OCI-LY1 (cell line): ENCODE measurements around the gene NUDC.
A peak's percentile ranks its signal among the peaks of the same experiment; 100 is the strongest.

ENCODE experiments used
- H2AFZ ChIP-seq: fragments of 200-600 bp; sonication (generic), shearing (Covaris generic); 2 replicates; pipeline ENCODE4 v1.6.0; 2014; ENCODE audit warnings: antibody characterized with exemption, mild to moderate bottlenecking, low read length
- H3F3A ChIP-seq: fragments of 200-600 bp; sonication (generic), shearing (Covaris generic); 2 replicates; pipeline ENCODE4 v1.6.0; 2014; ENCODE audit warnings: mild to moderate bottlenecking, antibody characterized with exemption, low read length, moderate library complexity; ENCODE audit not compliant: insufficient read depth
- H3K27ac ChIP-seq: fragments of 200-600 bp; sonication (generic); 2 replicates; pipeline ENCODE4 v1.5.1; 2014; ENCODE audit warnings: low read length, mixed run types, mild to moderate bottlenecking, low read depth; ENCODE audit not compliant: poor library complexity, severe bottlenecking
- H3K27me3 ChIP-seq: fragments of 200-600 bp; sonication (generic); 2 replicates; pipeline ENCODE4 v1.6.0; 2014; ENCODE audit warnings: antibody characterized with exemption, mild to moderate bottlenecking, low read length, moderate library complexity; ENCODE audit not compliant: insufficient read depth
- H3K36me3 ChIP-seq: fragments of 200-600 bp; sonication (generic); 2 replicates; pipeline ENCODE4 v1.6.1; 2014; ENCODE audit warnings: mild to moderate bottlenecking, antibody characterized with exemption, low read length, moderate library complexity, mixed read lengths; ENCODE audit not compliant: insufficient read depth
- H3K4me1 ChIP-seq: fragments of 200-600 bp; sonication (generic); 2 replicates; pipeline ENCODE4 v1.5.1; 2014; ENCODE audit warnings: mild to moderate bottlenecking, low read length, moderate library complexity; ENCODE audit not compliant: insufficient read depth, severe bottlenecking
- H3K4me2 ChIP-seq: fragments of 200-600 bp; sonication (generic), shearing (Covaris generic); 2 replicates; pipeline ENCODE4 v1.6.1; 2014; ENCODE audit warnings: low read length
- H3K4me3 ChIP-seq: fragments of 200-600 bp; sonication (generic); 2 replicates; pipeline ENCODE4 v1.5.1; 2014; ENCODE audit warnings: low read length, low read depth, mild to moderate bottlenecking, mixed read lengths; ENCODE audit not compliant: poor library complexity, severe bottlenecking
- H3K79me2 ChIP-seq: fragments of 200-600 bp; shearing (Covaris generic); 2 replicates; pipeline ENCODE4 v1.6.1; 2016; ENCODE audit warnings: mixed run types, low read length, mixed read lengths; ENCODE audit not compliant: insufficient read depth
- H3K9ac ChIP-seq: fragments of 200-600 bp; sonication (generic), shearing (Covaris generic); 2 replicates; pipeline ENCODE4 v1.6.1; 2014; ENCODE audit warnings: mild to moderate bottlenecking, low read length, mixed read lengths
- H3K9me2 ChIP-seq: fragments of 200-600 bp; sonication (generic), shearing (Covaris generic); 2 replicates; pipeline ENCODE4 v1.6.1; 2014; ENCODE audit warnings: low read depth, mild to moderate bottlenecking, low read length, mixed read lengths
- H3K9me3 ChIP-seq: fragments of 200-600 bp; shearing (Covaris generic); 2 replicates; pipeline ENCODE4 v1.6.1; 2014; ENCODE audit warnings: low read length, mixed read lengths
- H4K20me1 ChIP-seq: fragments of 200-600 bp; sonication (generic), shearing (Covaris generic); 2 replicates; pipeline ENCODE4 v1.6.0; 2016; ENCODE audit warnings: mild to moderate bottlenecking, low read length; ENCODE audit not compliant: insufficient read depth
- CTCF ChIP-seq: fragments of 200-600 bp; sonication (generic), shearing (Covaris generic); IDR thresholded peaks from 2 replicates; pipeline ENCODE4 v1.5.1; 2017; ENCODE audit warnings: mild to moderate bottlenecking, antibody characterized with exemption, low read length, moderate library complexity, mixed read lengths
- EZH2 ChIP-seq: fragments of 200-600 bp; sonication (generic), shearing (Covaris generic); IDR thresholded peaks from 2 replicates; pipeline ENCODE4 v1.8.0; 2017; ENCODE audit warnings: borderline replicate concordance, mixed run types, mild to moderate bottlenecking, antibody characterized with exemption, low read length, moderate library complexity, mixed read lengths

The NUDC gene

GRCh38 chr1:26993237-26994019, 71.9 kb downstream of the NUDC start, which contains the start of gene TRNP1:
TRNP1 (plus strand) TSS chr1:26993692; CDS start chr1:26993787, 95 bp downstream.
- Histone ChIP-seq H3K4me2 (peak within 1 kb of the TSS; percentile 86), H3K4me1 (peaks cover 14% of the 10 kb centered on the region), H3K9me2 (no peaks in the 10 kb centered on the region), H3F3A (no peaks in the 10 kb centered on the region), H3K27me3 (peaks cover 9% of the 10 kb centered on the region), H2AFZ (no peak within 1 kb of the TSS), H3K9ac (peak within 1 kb of the TSS; percentile 46; the same call in 1 of the 2 replicates), H3K36me3 (no peaks in the 10 kb centered on the region), H3K4me3 (peak within 1 kb of the TSS; percentile 69), H4K20me1 (no peaks in the 10 kb centered on the region), H3K9me3 (no peaks in the 10 kb centered on the region), H3K27ac (no peak within 1 kb of the TSS), H3K79me2 (no peaks in the 10 kb centered on the region)
- TF ChIP-seq CTCF, result no peak
- no peak for TF ChIP-seq EZH2

- Histone ChIP-seq H3K4me1 (peaks cover 14% of the 10 kb centered on the region), H3K9me3 (no peaks in the 10 kb centered on the region), H3K27me3 (peaks cover 9% of the 10 kb centered on the region), H3K4me3 (peak overlapping the region; percentile 69), H3K4me2 (peak overlapping the region; percentile 86), H3K9me2 (no peaks in the 10 kb centered on the region), H3K9ac (peak overlapping the region; percentile 46; the same call in 1 of the 2 replicates), H4K20me1 (no peaks in the 10 kb centered on the region), H3F3A (no peaks in the 10 kb centered on the region), H2AFZ (no peak overlapping the region), H3K79me2 (no peaks in the 10 kb centered on the region), H3K27ac (no peak overlapping the region), H3K36me3 (no peaks in the 10 kb centered on the region)
- no peak for TF ChIP-seq CTCF
- no peak for TF ChIP-seq EZH2
These were observed 72.7 kb downstream of the NUDC start for GRCh38 chr1:26994020-26994786.

- peak overlapping the region; percentile 68; the same call in 1 of the 2 replicates for H3K4me2 ChIP-seq
- no peak for TF ChIP-seq EZH2
- H3K9me2 ChIP-seq, result no peaks in the 10 kb centered on the region
- H3K9me3 ChIP-seq, result no peaks in the 10 kb centered on the region
- H3K79me2 ChIP-seq, result no peaks in the 10 kb centered on the region
- H3K9ac ChIP-seq, result no peak overlapping the region; the same call in 1 of the 2 replicates
- peak overlapping the region; percentile 51 for H3K4me3 ChIP-seq
- no peak overlapping the region for H2AFZ ChIP-seq
- no peak overlapping the region for H3K27ac ChIP-seq
- H3F3A ChIP-seq, result no peaks in the 10 kb centered on the region
- H3K36me3 ChIP-seq, result no peaks in the 10 kb centered on the region
- peaks cover 14% of the 10 kb centered on the region for H3K4me1 ChIP-seq
- H4K20me1 ChIP-seq, result no peaks in the 10 kb centered on the region
- H3K27me3 ChIP-seq, result peaks cover 9% of the 10 kb centered on the region
These were observed 73.4 kb downstream of the NUDC start for GRCh38 chr1:26994787-26995517.
